Measurements from ENCODE around the gene SCAF8.

GRCh38 chr6:154876486-154877280 lies 143.5 kb downstream of the SCAF8 start:
- TF ChIP-seq ZBTB12 (CRISPR knock-in tag; IDR thresholded peaks at IDR 0.05) (no peak), SP1 (CRISPR knock-in tag; IDR thresholded peaks at IDR 0.05) (no peak), CEBPB (tag; IDR thresholded peaks at IDR 0.05) (no peak), POLR2AphosphoS5 (IDR thresholded peaks at IDR 0.05; ENCODE audit: control insufficient read depth, insufficient read depth, low read depth, low read length) (no peak), CREB1 (IDR thresholded peaks at IDR 0.05) (no peak), CREB1 (CRISPR knock-in tag; IDR thresholded peaks at IDR 0.05) (no peak), ZNF512 (tag; IDR thresholded peaks at IDR 0.05) (no peak)

All from K562 (cell line).